GM23338 (cell line): ENCODE data around the gene PTPRO. TPM values are rescaled to one million over a fixed set of nuclear protein-coding genes. Genes with fewer than 3 reads are reported as not detected.

ENCODE experiments used
- ATAC-seq: fragments of 200-7000 bp; cut with Tn5 transposase; 3 replicates; pipeline ENCODE4 v1.9.1; 2020
- DNase-seq: peaks from one replicate; pipeline ENCODE4 v3.0.0-alpha.2; 2015; ENCODE audit warnings: low spot score
- H2AFZ ChIP-seq: fragments of 200-600 bp; sonication (generic); 2 replicates; pipeline ENCODE4 v1.8.0; 2016; ENCODE audit warnings: antibody characterized with exemption, mild to moderate bottlenecking, moderate library complexity
- H3F3A ChIP-seq: fragments of 200-600 bp; sonication (generic); replicated peaks from 2 replicates; pipeline ENCODE4 v1.8.0; 2017; ENCODE audit warnings: antibody characterized with exemption, mixed run types, low read depth
- H3K27ac ChIP-seq: fragments of 200-600 bp; sonication (generic); 2 replicates; pipeline ENCODE4 v1.6.1; 2016; ENCODE audit warnings: low read depth
- H3K27me3 ChIP-seq: fragments of 200-600 bp; sonication (generic); 2 replicates; pipeline ENCODE4 v1.8.0; 2016; ENCODE audit warnings: mild to moderate bottlenecking, mixed run types, moderate library complexity; ENCODE audit not compliant: insufficient read depth
- H3K36me3 ChIP-seq: fragments of 200-600 bp; sonication (generic); 2 replicates; pipeline ENCODE4 v1.8.0; 2016; ENCODE audit warnings: mild to moderate bottlenecking; ENCODE audit not compliant: insufficient read depth
- H3K4me1 ChIP-seq: fragments of 200-600 bp; sonication (generic); 2 replicates; pipeline ENCODE4 v1.8.0; 2016; ENCODE audit warnings: mild to moderate bottlenecking, moderate library complexity; ENCODE audit not compliant: insufficient read depth
- H3K4me2 ChIP-seq: fragments of 200-600 bp; sonication (generic); 2 replicates; pipeline ENCODE4 v1.7.1; 2017; ENCODE audit warnings: mixed run types
- H3K4me3 ChIP-seq: fragments of 200-600 bp; sonication (generic); 2 replicates; pipeline ENCODE4 v1.6.1; 2016; ENCODE audit warnings: mixed run types
- H3K79me2 ChIP-seq: fragments of 200-600 bp; sonication (generic); replicated peaks from 2 replicates; pipeline ENCODE4 v1.8.0; 2017; ENCODE audit warnings: mild to moderate bottlenecking; ENCODE audit not compliant: insufficient read depth
- H3K9me2 ChIP-seq: fragments of 200-600 bp; sonication (generic); 2 replicates; pipeline ENCODE4 v1.8.0; 2017; ENCODE audit not compliant: insufficient read depth
- H4K20me1 ChIP-seq: fragments of 200-600 bp; sonication (generic); replicated peaks from 2 replicates; pipeline ENCODE4 v1.8.0; 2017; ENCODE audit warnings: mild to moderate bottlenecking; ENCODE audit not compliant: insufficient read depth
- H3K27ac Mint-ChIP-seq: 2 replicates; pipeline ENCODE4 v1.8.0; 2020; ENCODE audit warnings: inconsistent platforms, mild to moderate bottlenecking, moderate library complexity, mixed read lengths
- H3K27me3 Mint-ChIP-seq: 3 replicates; pipeline ENCODE4 v1.8.0; 2022; ENCODE audit warnings: low read depth, mild to moderate bottlenecking, moderate library complexity, mixed read lengths, inconsistent platforms; ENCODE audit not compliant: insufficient read depth, poor library complexity
- H3K36me3 Mint-ChIP-seq: 3 replicates; pipeline ENCODE4 v1.8.0; 2021; ENCODE audit warnings: low read depth, mild to moderate bottlenecking, inconsistent platforms, moderate library complexity, mixed read lengths
- H3K4me1 Mint-ChIP-seq: 3 replicates; pipeline ENCODE4 v1.8.0; 2020; ENCODE audit warnings: mild to moderate bottlenecking, inconsistent platforms, mixed read lengths
- H3K4me3 Mint-ChIP-seq: 3 replicates; pipeline ENCODE4 v1.8.0; 2021; ENCODE audit warnings: moderate library complexity, mild to moderate bottlenecking, inconsistent platforms, mixed read lengths
- H3K9me3 Mint-ChIP-seq: 3 replicates; pipeline ENCODE4 v1.8.0; 2020; ENCODE audit warnings: moderate library complexity, mild to moderate bottlenecking, inconsistent platforms, mixed read lengths
- CREB1 ChIP-seq: fragments of 250-450 bp; sonication (Bioruptor Pico); IDR thresholded peaks from 2 replicates; pipeline ENCODE4 v1.5.0; 2020; ENCODE audit warnings: low read depth, mild to moderate bottlenecking, moderate library complexity
- EZH2 ChIP-seq: fragments of 200-600 bp; sonication (generic); IDR thresholded peaks from one replicate; pipeline ENCODE4 v1.8.0; 2017; ENCODE audit warnings: antibody characterized with exemption, mild to moderate bottlenecking, low read depth; ENCODE audit not compliant: unreplicated experiment
- EZH2phosphoT487 ChIP-seq: fragments of 200-600 bp; sonication (generic); IDR thresholded peaks from one replicate; pipeline ENCODE4 v1.8.1; 2018; ENCODE audit warnings: antibody characterized with exemption; ENCODE audit not compliant: unreplicated experiment
- JUNB ChIP-seq: IDR thresholded peaks from one replicate; pipeline ENCODE4 v1.6.1; 2016; ENCODE audit warnings: antibody characterized with exemption; ENCODE audit not compliant: unreplicated experiment
- NANOG ChIP-seq: IDR thresholded peaks from 2 replicates; pipeline ENCODE4 v1.6.1; 2016; ENCODE audit warnings: antibody characterized with exemption, borderline replicate concordance
- POLR2AphosphoS5 ChIP-seq: IDR thresholded peaks from 2 replicates; pipeline ENCODE4 v1.6.1; 2016; ENCODE audit warnings: antibody characterized with exemption, low read depth
- STAT1 ChIP-seq: IDR thresholded peaks from one replicate; pipeline ENCODE4 v1.6.1; 2016; ENCODE audit warnings: antibody characterized with exemption; ENCODE audit not compliant: unreplicated experiment
- ZNF114 ChIP-seq: fragments of 250-450 bp; sonication (Bioruptor Pico); IDR thresholded peaks from 2 replicates; pipeline ENCODE4 v1.5.0; 2020; ENCODE audit warnings: mild to moderate bottlenecking, moderate library complexity
- ZNF331 ChIP-seq: fragments of 250-450 bp; sonication (Bioruptor Pico); IDR thresholded peaks from 2 replicates; pipeline ENCODE4 v1.5.0; 2020; ENCODE audit warnings: low read depth, mild to moderate bottlenecking, moderate library complexity
- polyA plus RNA-seq: library from polyadenylated mRNA; unstranded; fragments of >200 nt; fragmentation: Nextera tagmentation; extraction: Ambion mirVana; gene quantifications from 2 replicates; pipeline ENCODE4 v1.2.1, GENCODE V29; 2016
- total RNA-seq: library from RNA; depleted of rRNA; stranded (reverse); fragments of >200 nt; shearing (Covaris generic); gene quantifications from 2 replicates; pipeline ENCODE4 v1.2.3, GENCODE V29; 2014
- TF ChIP-seq, protein P1 (sequence below): IDR thresholded peaks from one replicate; pipeline ENCODE4 v1.6.1; 2018; ENCODE audit warnings: antibody characterized with exemption; ENCODE audit not compliant: unreplicated experiment
- TF ChIP-seq, protein P2 (sequence below), 2 experiments: fragments of 200-600 bp in 1 of 2; sonication (generic) in 1 of 2; conservative IDR thresholded peaks; 2 replicates each; pipeline versions ENCODE4 v1.5.1 to v1.6.1; 2016 to 2017; ENCODE audit warnings: antibody characterized with exemption in 2 of 2, low read depth in 2 of 2, mild to moderate bottlenecking in 2 of 2, moderate library complexity in 1 of 2
- TF ChIP-seq, protein P3 (sequence below): IDR thresholded peaks from 2 replicates; pipeline ENCODE4 v1.6.1; 2016; ENCODE audit warnings: antibody characterized with exemption
- TF ChIP-seq, protein P4 (sequence below): fragments of 250-450 bp; sonication (Bioruptor Pico); IDR thresholded peaks from 2 replicates; pipeline ENCODE4 v1.5.0; 2020; ENCODE audit warnings: mild to moderate bottlenecking, moderate library complexity

The PTPRO gene
- total and polyA plus RNA-seq, 2 experiments from 2014 or later: 1.4 to 1.5 TPM

DNA sequence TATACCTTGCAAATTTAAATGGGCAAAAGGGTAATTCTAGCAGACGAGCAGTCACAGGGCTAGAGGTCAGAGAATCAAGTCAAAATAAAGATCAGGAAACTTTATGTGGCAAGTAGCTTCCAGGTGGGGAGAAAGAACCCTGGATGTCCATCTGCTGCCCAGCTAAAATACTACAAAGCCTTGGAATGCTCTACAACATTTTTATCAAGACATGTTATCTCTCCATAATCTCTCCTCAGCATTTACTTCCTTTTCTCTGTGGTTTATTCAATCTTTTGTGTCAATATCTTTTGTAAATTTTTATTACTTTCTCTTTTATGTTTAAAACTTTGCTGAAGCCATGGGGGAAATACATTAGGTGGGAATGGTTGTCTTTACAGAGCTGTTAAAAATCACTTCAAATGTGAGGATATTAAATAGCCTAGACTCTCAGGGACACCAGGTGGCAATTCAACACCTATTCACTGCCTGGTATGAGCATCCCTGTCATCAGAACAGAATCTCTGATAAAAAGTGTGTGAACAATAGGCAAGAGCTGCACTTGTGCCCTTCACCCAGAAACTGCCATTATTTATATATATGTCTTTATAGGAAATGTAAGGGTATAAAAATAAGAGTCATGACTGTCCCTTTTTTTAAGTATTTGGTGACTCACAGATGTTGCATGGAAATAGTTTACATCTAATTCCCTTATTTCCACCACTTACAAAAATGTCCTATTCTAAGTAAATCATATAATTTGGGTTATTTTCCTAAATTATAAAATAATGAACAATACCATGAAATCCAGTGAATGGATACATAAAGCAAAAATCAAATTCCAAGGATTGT, 314.0 kb downstream of the PTPRO start:
- DNase-seq: no peak
- ATAC-seq: no peak
- peaks cover 11% of the 10 kb centered on the region for H3K4me1 ChIP-seq
- no peaks in the 10 kb centered on the region for H3K9me2 ChIP-seq
- no peaks in the 10 kb centered on the region for H3K36me3 ChIP-seq
- no peaks in the 10 kb centered on the region for H3F3A ChIP-seq
- no peaks in the 10 kb centered on the region for H3K79me2 ChIP-seq
- H3K36me3 Mint-ChIP-seq: no peaks in the 10 kb centered on the region
- H2AFZ ChIP-seq: no peak overlapping the region
- no peaks in the 10 kb centered on the region for H3K27me3 ChIP-seq
- TF ChIP-seq ZNF331 (CRISPR knock-in tag) (no peak), POLR2AphosphoS5 (no peak), JUNB (no peak), EZH2 (no peak), CREB1 (CRISPR knock-in tag) (no peak), ZNF114 (CRISPR knock-in tag) (no peak), STAT1 (no peak), EZH2phosphoT487 (no peak), NANOG (no peak)
- TF ChIP-seq, protein P1, sequence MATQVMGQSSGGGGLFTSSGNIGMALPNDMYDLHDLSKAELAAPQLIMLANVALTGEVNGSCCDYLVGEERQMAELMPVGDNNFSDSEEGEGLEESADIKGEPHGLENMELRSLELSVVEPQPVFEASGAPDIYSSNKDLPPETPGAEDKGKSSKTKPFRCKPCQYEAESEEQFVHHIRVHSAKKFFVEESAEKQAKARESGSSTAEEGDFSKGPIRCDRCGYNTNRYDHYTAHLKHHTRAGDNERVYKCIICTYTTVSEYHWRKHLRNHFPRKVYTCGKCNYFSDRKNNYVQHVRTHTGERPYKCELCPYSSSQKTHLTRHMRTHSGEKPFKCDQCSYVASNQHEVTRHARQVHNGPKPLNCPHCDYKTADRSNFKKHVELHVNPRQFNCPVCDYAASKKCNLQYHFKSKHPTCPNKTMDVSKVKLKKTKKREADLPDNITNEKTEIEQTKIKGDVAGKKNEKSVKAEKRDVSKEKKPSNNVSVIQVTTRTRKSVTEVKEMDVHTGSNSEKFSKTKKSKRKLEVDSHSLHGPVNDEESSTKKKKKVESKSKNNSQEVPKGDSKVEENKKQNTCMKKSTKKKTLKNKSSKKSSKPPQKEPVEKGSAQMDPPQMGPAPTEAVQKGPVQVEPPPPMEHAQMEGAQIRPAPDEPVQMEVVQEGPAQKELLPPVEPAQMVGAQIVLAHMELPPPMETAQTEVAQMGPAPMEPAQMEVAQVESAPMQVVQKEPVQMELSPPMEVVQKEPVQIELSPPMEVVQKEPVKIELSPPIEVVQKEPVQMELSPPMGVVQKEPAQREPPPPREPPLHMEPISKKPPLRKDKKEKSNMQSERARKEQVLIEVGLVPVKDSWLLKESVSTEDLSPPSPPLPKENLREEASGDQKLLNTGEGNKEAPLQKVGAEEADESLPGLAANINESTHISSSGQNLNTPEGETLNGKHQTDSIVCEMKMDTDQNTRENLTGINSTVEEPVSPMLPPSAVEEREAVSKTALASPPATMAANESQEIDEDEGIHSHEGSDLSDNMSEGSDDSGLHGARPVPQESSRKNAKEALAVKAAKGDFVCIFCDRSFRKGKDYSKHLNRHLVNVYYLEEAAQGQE: no peak
- TF ChIP-seq, protein P2, sequence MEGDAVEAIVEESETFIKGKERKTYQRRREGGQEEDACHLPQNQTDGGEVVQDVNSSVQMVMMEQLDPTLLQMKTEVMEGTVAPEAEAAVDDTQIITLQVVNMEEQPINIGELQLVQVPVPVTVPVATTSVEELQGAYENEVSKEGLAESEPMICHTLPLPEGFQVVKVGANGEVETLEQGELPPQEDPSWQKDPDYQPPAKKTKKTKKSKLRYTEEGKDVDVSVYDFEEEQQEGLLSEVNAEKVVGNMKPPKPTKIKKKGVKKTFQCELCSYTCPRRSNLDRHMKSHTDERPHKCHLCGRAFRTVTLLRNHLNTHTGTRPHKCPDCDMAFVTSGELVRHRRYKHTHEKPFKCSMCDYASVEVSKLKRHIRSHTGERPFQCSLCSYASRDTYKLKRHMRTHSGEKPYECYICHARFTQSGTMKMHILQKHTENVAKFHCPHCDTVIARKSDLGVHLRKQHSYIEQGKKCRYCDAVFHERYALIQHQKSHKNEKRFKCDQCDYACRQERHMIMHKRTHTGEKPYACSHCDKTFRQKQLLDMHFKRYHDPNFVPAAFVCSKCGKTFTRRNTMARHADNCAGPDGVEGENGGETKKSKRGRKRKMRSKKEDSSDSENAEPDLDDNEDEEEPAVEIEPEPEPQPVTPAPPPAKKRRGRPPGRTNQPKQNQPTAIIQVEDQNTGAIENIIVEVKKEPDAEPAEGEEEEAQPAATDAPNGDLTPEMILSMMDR (conservative IDR thresholded peaks at IDR 0.05; ENCODE audit: low read depth in 2 of 2): no peak
- TF ChIP-seq, protein P3, sequence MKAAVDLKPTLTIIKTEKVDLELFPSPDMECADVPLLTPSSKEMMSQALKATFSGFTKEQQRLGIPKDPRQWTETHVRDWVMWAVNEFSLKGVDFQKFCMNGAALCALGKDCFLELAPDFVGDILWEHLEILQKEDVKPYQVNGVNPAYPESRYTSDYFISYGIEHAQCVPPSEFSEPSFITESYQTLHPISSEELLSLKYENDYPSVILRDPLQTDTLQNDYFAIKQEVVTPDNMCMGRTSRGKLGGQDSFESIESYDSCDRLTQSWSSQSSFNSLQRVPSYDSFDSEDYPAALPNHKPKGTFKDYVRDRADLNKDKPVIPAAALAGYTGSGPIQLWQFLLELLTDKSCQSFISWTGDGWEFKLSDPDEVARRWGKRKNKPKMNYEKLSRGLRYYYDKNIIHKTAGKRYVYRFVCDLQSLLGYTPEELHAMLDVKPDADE: no peak
- TF ChIP-seq, protein P4, sequence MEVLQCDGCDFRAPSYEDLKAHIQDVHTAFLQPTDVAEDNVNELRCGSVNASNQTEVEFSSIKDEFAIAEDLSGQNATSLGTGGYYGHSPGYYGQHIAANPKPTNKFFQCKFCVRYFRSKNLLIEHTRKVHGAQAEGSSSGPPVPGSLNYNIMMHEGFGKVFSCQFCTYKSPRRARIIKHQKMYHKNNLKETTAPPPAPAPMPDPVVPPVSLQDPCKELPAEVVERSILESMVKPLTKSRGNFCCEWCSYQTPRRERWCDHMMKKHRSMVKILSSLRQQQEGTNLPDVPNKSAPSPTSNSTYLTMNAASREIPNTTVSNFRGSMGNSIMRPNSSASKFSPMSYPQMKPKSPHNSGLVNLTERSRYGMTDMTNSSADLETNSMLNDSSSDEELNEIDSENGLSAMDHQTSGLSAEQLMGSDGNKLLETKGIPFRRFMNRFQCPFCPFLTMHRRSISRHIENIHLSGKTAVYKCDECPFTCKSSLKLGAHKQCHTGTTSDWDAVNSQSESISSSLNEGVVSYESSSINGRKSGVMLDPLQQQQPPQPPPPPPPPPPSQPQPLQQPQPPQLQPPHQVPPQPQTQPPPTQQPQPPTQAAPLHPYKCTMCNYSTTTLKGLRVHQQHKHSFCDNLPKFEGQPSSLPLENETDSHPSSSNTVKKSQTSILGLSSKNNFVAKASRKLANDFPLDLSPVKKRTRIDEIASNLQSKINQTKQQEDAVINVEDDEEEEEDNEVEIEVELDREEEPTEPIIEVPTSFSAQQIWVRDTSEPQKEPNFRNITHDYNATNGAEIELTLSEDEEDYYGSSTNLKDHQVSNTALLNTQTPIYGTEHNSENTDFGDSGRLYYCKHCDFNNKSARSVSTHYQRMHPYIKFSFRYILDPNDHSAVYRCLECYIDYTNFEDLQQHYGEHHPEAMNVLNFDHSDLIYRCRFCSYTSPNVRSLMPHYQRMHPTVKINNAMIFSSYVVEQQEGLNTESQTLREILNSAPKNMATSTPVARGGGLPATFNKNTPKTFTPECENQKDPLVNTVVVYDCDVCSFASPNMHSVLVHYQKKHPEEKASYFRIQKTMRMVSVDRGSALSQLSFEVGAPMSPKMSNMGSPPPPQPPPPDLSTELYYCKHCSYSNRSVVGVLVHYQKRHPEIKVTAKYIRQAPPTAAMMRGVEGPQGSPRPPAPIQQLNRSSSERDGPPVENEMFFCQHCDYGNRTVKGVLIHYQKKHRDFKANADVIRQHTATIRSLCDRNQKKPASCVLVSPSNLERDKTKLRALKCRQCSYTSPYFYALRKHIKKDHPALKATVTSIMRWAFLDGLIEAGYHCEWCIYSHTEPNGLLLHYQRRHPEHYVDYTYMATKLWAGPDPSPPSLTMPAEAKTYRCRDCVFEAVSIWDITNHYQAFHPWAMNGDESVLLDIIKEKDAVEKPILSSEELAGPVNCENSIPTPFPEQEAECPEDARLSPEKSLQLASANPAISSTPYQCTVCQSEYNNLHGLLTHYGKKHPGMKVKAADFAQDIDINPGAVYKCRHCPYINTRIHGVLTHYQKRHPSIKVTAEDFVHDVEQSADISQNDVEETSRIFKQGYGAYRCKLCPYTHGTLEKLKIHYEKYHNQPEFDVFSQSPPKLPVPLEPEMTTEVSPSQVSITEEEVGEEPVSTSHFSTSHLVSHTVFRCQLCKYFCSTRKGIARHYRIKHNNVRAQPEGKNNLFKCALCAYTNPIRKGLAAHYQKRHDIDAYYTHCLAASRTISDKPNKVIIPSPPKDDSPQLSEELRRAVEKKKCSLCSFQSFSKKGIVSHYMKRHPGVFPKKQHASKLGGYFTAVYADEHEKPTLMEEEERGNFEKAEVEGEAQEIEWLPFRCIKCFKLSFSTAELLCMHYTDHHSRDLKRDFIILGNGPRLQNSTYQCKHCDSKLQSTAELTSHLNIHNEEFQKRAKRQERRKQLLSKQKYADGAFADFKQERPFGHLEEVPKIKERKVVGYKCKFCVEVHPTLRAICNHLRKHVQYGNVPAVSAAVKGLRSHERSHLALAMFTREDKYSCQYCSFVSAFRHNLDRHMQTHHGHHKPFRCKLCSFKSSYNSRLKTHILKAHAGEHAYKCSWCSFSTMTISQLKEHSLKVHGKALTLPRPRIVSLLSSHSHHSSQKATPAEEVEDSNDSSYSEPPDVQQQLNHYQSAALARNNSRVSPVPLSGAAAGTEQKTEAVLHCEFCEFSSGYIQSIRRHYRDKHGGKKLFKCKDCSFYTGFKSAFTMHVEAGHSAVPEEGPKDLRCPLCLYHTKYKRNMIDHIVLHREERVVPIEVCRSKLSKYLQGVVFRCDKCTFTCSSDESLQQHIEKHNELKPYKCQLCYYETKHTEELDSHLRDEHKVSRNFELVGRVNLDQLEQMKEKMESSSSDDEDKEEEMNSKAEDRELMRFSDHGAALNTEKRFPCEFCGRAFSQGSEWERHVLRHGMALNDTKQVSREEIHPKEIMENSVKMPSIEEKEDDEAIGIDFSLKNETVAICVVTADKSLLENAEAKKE (CRISPR knock-in tag): no peak
- no peak overlapping the region for H3K4me2 ChIP-seq
- no peak overlapping the region for H3K4me3 Mint-ChIP-seq
- no peaks in the 10 kb centered on the region for H4K20me1 ChIP-seq
- H3K9me3 Mint-ChIP-seq: no peaks in the 10 kb centered on the region
- no peak overlapping the region for H3K27ac Mint-ChIP-seq
- peaks cover 14% of the 10 kb centered on the region for H3K4me1 Mint-ChIP-seq
- no peak overlapping the region for H3K27ac ChIP-seq
- H3K4me3 ChIP-seq: no peak overlapping the region
- peaks cover 1% of the 10 kb centered on the region for H3K27me3 Mint-ChIP-seq
